WI38 (cell line): ENCODE measurements around the gene FBXL4.

Experiments
- H3K4me3 ChIP-seq: 2 replicates; pipeline ENCODE4 v1.5.1; 2011; ENCODE audit warnings: low read depth, mild to moderate bottlenecking, control low read depth, low read length
- TF ChIP-seq, protein P1 (sequence below): IDR thresholded peaks from 2 replicates; pipeline ENCODE4 v1.5.1; 2012; ENCODE audit warnings: low read depth, mild to moderate bottlenecking, control low read depth, low read length

Gene FBXL4

GRCh38 chr6:98824162-98824901, 123.4 kb downstream of the FBXL4 start:
- no peak overlapping the region for H3K4me3 ChIP-seq
- TF ChIP-seq, protein P1, sequence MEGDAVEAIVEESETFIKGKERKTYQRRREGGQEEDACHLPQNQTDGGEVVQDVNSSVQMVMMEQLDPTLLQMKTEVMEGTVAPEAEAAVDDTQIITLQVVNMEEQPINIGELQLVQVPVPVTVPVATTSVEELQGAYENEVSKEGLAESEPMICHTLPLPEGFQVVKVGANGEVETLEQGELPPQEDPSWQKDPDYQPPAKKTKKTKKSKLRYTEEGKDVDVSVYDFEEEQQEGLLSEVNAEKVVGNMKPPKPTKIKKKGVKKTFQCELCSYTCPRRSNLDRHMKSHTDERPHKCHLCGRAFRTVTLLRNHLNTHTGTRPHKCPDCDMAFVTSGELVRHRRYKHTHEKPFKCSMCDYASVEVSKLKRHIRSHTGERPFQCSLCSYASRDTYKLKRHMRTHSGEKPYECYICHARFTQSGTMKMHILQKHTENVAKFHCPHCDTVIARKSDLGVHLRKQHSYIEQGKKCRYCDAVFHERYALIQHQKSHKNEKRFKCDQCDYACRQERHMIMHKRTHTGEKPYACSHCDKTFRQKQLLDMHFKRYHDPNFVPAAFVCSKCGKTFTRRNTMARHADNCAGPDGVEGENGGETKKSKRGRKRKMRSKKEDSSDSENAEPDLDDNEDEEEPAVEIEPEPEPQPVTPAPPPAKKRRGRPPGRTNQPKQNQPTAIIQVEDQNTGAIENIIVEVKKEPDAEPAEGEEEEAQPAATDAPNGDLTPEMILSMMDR = no peak

DNA sequence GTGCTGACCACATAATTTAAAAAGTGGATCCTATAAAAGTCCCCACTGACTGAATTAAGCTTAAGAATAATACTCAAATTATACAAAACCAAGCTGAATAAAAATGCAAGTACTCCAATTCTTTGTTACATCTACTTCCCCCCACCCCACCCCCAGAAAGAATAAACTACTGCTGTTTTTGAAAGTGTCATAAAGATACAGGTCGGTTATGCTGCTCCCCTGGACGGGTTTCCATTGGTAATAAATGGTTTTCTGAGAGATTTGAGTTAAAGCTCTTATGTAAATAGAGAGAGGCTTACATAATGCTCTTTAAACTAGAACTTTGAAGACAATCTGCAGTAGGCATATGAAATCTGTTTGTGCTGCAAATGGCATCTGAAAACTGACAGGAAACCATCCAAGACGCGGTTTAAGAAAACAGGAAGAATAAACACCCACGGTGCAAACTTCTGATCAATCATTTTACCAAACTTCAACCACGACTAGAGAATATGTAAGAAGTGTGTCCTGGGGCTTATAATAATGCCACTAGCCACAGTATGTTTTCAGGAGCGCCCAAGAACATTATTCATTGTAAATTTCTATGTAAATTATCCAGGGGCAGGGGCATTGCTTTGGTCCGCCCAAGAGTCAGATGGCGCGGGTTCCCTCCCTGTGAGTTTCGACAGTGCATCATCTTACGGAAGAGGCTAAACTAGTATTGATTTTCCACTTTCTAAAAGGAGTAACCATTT, 124.2 kb downstream of the FBXL4 start:
- H3K4me3 ChIP-seq = no peak overlapping the region
- TF ChIP-seq, protein P1 = no peak

DNA sequence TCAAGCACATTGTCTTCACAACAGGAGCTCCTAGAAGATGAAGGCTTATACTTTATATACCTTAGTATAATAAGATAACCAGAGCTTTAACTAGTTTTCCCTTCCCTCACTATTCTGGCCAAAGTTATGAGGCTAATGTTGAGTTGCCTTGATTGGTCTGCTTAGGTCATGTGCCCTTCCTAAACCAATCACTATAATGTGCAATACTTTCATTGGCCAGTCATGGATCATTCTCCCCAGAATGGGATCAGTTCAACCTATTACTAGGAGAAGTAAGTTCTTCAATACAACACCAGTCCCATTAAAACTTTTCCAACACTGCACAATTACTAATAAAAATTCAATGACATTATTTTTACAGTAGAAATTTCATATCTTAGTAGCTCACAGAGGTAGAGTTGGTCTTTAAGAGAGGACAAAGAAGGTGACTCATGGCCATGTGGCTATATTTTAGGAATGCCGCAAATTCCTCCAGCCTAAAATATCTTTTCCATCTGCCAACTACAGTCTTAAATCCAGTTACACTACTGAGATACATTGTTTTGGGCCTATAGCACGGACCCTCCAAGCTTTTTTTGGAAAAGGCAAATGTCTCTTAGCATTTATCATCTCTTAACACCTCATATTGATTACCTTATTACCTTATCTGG, 125.9 kb downstream of the FBXL4 start:
- no peak overlapping the region for H3K4me3 ChIP-seq
- TF ChIP-seq, protein P1 = no peak
